Measurements from ENCODE around the gene PRDM8.
A peak's percentile ranks its signal among the peaks of the same experiment; 100 is the strongest.

Gene PRDM8

DNA sequence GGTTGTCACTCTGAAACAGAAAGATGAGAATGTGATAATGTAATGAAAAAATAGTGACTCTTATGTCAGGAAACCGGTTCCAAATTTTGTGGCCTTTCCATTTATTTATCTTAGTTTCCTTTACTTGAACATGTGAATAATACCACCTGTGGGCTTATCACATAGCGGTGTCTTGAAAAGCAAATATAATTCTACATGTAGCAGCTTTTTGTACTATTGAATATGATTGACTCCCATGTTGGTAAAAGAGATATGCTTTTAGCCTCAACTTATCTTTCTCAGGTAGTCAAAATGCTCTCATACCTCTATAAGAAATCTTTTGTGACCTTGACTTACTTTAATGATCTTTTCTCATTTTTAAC is 12.0 kb downstream of the PRDM8 start:
- Histone ChIP-seq H3K4me3 (ENCODE audit: low read length) (no peak overlapping the region), H3K27me3 (ENCODE audit: insufficient read depth, low read length, poor library complexity) (peaks cover 40% of the 10 kb centered on the region), H4K8ac (ENCODE audit: low read depth, low read length) (no peak overlapping the region), H3K4ac (ENCODE audit: low read depth, low read length) (no peak overlapping the region), H3K18ac (ENCODE audit: low read length) (no peak overlapping the region), H3K23ac (ENCODE audit: low read length) (no peak overlapping the region), H2BK15ac (replicated peaks; ENCODE audit: low read depth) (no peak overlapping the region), H3K4me2 (ENCODE audit: low read length) (no peak overlapping the region), H3K4me1 (ENCODE audit: control insufficient read depth, low read depth, low read length) (no peaks in the 10 kb centered on the region), H3K79me2 (ENCODE audit: control insufficient read depth, insufficient read depth, low read length) (no peaks in the 10 kb centered on the region), H3K9ac (ENCODE audit: low read length) (no peak overlapping the region), H2BK120ac (ENCODE audit: low read depth, low read length) (no peak overlapping the region), H4K5ac (ENCODE audit: low read length) (no peak overlapping the region), H3K79me1 (ENCODE audit: low read length) (no peaks in the 10 kb centered on the region), H2AK5ac (ENCODE audit: low read length) (no peak overlapping the region), H3K27ac (ENCODE audit: low read depth, low read length) (no peak overlapping the region), H3K36me3 (ENCODE audit: control insufficient read depth, insufficient read depth, low read length) (no peaks in the 10 kb centered on the region), H3K56ac (ENCODE audit: low read length) (no peak overlapping the region), H2BK5ac (ENCODE audit: low read length) (no peak overlapping the region)
- WGBS (ENCODE audit: extremely low coverage, insufficient coverage, low lambda C conversion rate): no CpG with 5 or more reads among the region's 2 CpGs
- no peak for DNase-seq

DNA sequence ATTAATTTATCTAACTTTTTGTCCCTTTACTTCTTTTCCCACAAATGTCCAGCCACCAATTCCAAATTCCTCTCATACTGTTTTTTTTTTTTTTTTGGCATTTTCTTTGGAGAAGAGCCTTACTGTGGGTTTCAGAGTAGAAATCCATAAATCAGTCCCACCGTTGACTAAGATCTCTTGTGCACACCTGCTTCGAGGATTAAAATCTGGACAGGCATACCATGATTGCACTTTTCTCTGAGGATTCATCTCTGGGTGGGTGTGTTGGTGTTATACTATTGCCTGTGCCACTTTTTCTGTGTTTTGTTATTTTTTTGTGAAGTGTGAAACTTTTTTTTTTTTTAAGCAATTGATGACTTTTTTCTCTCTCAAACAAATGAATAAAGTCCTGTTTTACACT is 13.2 kb downstream of the PRDM8 start:
- Histone ChIP-seq H3K4me1 (ENCODE audit: control insufficient read depth, low read depth, low read length) (no peaks in the 10 kb centered on the region), H3K4me3 (ENCODE audit: low read length) (no peak overlapping the region), H3K36me3 (ENCODE audit: control insufficient read depth, insufficient read depth, low read length) (no peaks in the 10 kb centered on the region), H2BK15ac (replicated peaks; ENCODE audit: low read depth) (no peak overlapping the region), H3K56ac (ENCODE audit: low read length) (no peak overlapping the region), H3K18ac (ENCODE audit: low read length) (no peak overlapping the region), H3K79me2 (ENCODE audit: control insufficient read depth, insufficient read depth, low read length) (no peaks in the 10 kb centered on the region), H3K79me1 (ENCODE audit: low read length) (no peaks in the 10 kb centered on the region), H2AK5ac (ENCODE audit: low read length) (no peak overlapping the region), H3K23ac (ENCODE audit: low read length) (no peak overlapping the region), H3K4ac (ENCODE audit: low read depth, low read length) (no peak overlapping the region), H3K4me2 (ENCODE audit: low read length) (no peak overlapping the region), H3K27ac (ENCODE audit: low read depth, low read length) (no peak overlapping the region), H3K27me3 (ENCODE audit: insufficient read depth, low read length, poor library complexity) (peaks cover 29% of the 10 kb centered on the region), H4K8ac (ENCODE audit: low read depth, low read length) (no peak overlapping the region), H2BK5ac (ENCODE audit: low read length) (no peak overlapping the region), H3K9ac (ENCODE audit: low read length) (no peak overlapping the region), H2BK120ac (ENCODE audit: low read depth, low read length) (no peak overlapping the region), H4K5ac (ENCODE audit: low read length) (no peak overlapping the region)
- WGBS (ENCODE audit: extremely low coverage, insufficient coverage, low lambda C conversion rate): no CpG with 5 or more reads among the region's 2 CpGs
- no peak for DNase-seq

DNA sequence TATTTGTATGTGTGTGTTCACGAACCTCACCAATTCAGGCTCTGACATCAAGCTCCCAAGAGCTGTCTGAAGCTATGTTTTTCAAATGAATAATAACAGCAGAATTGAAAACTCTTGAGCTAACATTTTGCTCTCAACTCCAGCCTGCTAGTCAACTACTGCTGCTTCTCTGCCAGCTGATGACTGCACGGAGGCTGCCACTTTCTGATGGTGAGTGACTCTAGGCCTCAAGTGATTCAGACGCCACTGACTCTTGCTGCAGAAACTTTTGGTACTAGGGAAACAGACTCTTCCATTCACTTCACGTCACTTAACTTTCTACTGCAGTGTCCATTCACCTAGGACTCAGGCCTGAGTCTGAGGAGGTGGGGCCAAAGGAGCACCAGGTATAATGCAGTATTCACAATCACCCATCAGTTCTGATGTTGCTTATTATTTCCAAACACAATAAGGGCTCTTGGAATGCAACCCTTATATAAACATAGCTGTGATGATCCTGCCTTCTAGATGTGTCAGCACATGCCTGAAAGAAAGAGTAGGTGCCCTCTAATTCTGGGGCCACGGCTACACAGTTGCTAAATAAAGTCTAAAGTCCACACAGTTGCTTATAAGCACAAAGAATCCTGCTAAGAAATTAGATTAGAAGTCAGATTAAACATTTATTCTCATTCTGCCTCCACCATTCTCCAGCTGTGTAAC is 16.0 kb downstream of the PRDM8 start:
- Histone ChIP-seq H3K9ac (ENCODE audit: low read length) (no peak overlapping the region), H3K4me1 (ENCODE audit: control insufficient read depth, low read depth, low read length) (no peaks in the 10 kb centered on the region), H3K36me3 (ENCODE audit: control insufficient read depth, insufficient read depth, low read length) (no peaks in the 10 kb centered on the region), H3K4me2 (ENCODE audit: low read length) (no peak overlapping the region), H2AK5ac (ENCODE audit: low read length) (no peak overlapping the region), H2BK5ac (ENCODE audit: low read length) (no peak overlapping the region), H3K18ac (ENCODE audit: low read length) (no peak overlapping the region), H3K79me1 (ENCODE audit: low read length) (no peaks in the 10 kb centered on the region), H3K4ac (ENCODE audit: low read depth, low read length) (no peak overlapping the region), H4K8ac (ENCODE audit: low read depth, low read length) (no peak overlapping the region), H3K27ac (ENCODE audit: low read depth, low read length) (no peak overlapping the region), H3K23ac (ENCODE audit: low read length) (no peak overlapping the region), H3K27me3 (ENCODE audit: insufficient read depth, low read length, poor library complexity) (peaks cover 6% of the 10 kb centered on the region), H3K79me2 (ENCODE audit: control insufficient read depth, insufficient read depth, low read length) (no peaks in the 10 kb centered on the region), H2BK120ac (ENCODE audit: low read depth, low read length) (no peak overlapping the region), H3K4me3 (ENCODE audit: low read length) (no peak overlapping the region), H3K56ac (ENCODE audit: low read length) (no peak overlapping the region), H2BK15ac (replicated peaks; ENCODE audit: low read depth) (no peak overlapping the region), H4K5ac (ENCODE audit: low read length) (no peak overlapping the region)
- no peak for DNase-seq
- no CpG with 5 or more reads among the region's 5 CpGs for WGBS (ENCODE audit: extremely low coverage, insufficient coverage, low lambda C conversion rate)

DNA sequence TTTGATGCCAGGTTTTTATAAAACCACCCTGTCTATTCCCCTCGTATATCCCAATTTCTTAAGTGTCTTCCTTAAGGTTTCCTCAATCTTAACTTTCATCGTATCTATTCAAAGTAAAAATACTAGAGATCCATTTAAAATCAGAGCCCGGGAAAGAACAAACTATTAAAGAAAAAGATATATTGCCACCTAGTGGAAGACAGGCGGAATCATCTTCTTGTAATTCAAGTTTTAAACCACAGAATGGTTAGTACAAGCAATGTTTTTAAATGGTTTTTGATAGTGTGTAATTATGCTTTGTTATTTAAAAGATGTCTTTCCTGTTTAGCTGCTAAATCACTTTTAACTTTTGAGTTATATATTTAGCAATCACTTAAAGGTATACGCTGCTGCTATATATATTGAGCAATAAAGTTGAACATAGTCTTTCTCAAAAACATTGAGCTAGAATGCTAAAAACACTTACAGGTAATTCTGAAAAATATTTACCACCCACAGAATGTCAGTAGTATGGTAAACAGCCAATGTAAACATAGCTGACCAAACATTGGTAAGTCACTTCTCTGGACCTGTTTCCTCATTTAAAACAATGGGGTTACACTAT is 18.2 kb downstream of the PRDM8 start:
- Histone ChIP-seq H3K18ac (ENCODE audit: low read length) (no peak overlapping the region), H2BK15ac (replicated peaks; ENCODE audit: low read depth) (no peak overlapping the region), H3K4me2 (ENCODE audit: low read length) (no peak overlapping the region), H3K4me3 (ENCODE audit: low read length) (no peak overlapping the region), H3K9ac (ENCODE audit: low read length) (no peak overlapping the region), H3K4ac (ENCODE audit: low read depth, low read length) (no peak overlapping the region), H3K27me3 (ENCODE audit: insufficient read depth, low read length, poor library complexity) (peaks cover 5% of the 10 kb centered on the region), H2AK5ac (ENCODE audit: low read length) (no peak overlapping the region), H3K56ac (ENCODE audit: low read length) (no peak overlapping the region), H4K5ac (ENCODE audit: low read length) (no peak overlapping the region), H3K27ac (ENCODE audit: low read depth, low read length) (no peak overlapping the region), H3K36me3 (ENCODE audit: control insufficient read depth, insufficient read depth, low read length) (no peaks in the 10 kb centered on the region), H3K4me1 (ENCODE audit: control insufficient read depth, low read depth, low read length) (no peaks in the 10 kb centered on the region), H2BK5ac (ENCODE audit: low read length) (no peak overlapping the region), H3K23ac (ENCODE audit: low read length) (no peak overlapping the region), H3K79me1 (ENCODE audit: low read length) (no peaks in the 10 kb centered on the region), H4K8ac (ENCODE audit: low read depth, low read length) (no peak overlapping the region), H3K79me2 (ENCODE audit: control insufficient read depth, insufficient read depth, low read length) (no peaks in the 10 kb centered on the region), H2BK120ac (ENCODE audit: low read depth, low read length) (no peak overlapping the region)
- no CpG with 5 or more reads among the region's 5 CpGs for WGBS (ENCODE audit: extremely low coverage, insufficient coverage, low lambda C conversion rate)
- peak; percentile 59 for DNase-seq

DNA sequence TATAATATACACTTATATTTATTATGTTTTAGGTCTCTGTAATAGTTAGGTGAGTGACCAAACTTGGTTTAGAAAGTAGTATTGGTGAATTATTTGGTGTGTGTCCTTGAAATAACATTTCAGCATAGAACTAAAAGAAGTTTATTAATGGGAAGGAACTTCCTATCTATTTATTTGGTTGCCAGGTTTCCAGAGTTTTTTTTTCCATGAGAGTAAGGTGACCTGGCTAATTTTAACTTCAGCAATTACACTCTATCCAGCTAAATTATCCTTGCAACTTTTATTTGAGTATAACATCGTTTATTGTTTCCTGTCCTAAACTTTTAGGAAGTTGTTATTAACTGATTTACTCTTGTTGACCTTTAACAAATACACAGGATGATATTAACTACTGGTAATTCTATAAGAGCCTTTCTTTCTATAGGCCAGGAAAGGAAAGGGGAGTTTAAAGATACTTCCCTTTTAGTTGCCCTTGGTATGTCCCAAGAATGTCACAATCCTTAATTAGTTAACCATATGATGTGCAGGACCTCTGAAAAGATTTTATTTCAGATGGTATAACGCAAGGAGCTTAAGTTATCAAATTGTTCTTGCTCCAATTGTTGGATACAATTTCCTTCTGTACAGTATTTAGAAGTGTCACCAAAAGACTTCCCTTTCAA is 18.9 kb downstream of the PRDM8 start:
- Histone ChIP-seq H3K23ac (ENCODE audit: low read length) (no peak overlapping the region), H3K79me1 (ENCODE audit: low read length) (no peaks in the 10 kb centered on the region), H3K18ac (ENCODE audit: low read length) (no peak overlapping the region), H2BK120ac (ENCODE audit: low read depth, low read length) (no peak overlapping the region), H3K27me3 (ENCODE audit: insufficient read depth, low read length, poor library complexity) (no peaks in the 10 kb centered on the region), H3K4ac (ENCODE audit: low read depth, low read length) (no peak overlapping the region), H3K4me3 (ENCODE audit: low read length) (no peak overlapping the region), H3K79me2 (ENCODE audit: control insufficient read depth, insufficient read depth, low read length) (no peaks in the 10 kb centered on the region), H3K4me1 (ENCODE audit: control insufficient read depth, low read depth, low read length) (no peaks in the 10 kb centered on the region), H3K4me2 (ENCODE audit: low read length) (no peak overlapping the region), H4K8ac (ENCODE audit: low read depth, low read length) (no peak overlapping the region), H3K27ac (ENCODE audit: low read depth, low read length) (no peak overlapping the region), H2BK15ac (replicated peaks; ENCODE audit: low read depth) (no peak overlapping the region), H3K36me3 (ENCODE audit: control insufficient read depth, insufficient read depth, low read length) (no peaks in the 10 kb centered on the region), H3K9ac (ENCODE audit: low read length) (no peak overlapping the region), H2AK5ac (ENCODE audit: low read length) (no peak overlapping the region), H2BK5ac (ENCODE audit: low read length) (no peak overlapping the region), H4K5ac (ENCODE audit: low read length) (no peak overlapping the region), H3K56ac (ENCODE audit: low read length) (no peak overlapping the region)
- DNase-seq: no peak
- no CpG with 5 or more reads among the region's 2 CpGs for WGBS (ENCODE audit: extremely low coverage, insufficient coverage, low lambda C conversion rate)

All from mesendoderm (in vitro differentiated cells).